Thymus (tissue), 11 donors: ENCODE measurements around the gene ALAS1. TPM values are rescaled to one million over a fixed set of nuclear protein-coding genes. Genes with fewer than 3 reads are reported as not detected.

Experiments
- DNase-seq, 9 donors: peaks; one replicate each; pipeline ENCODE4 v3.0.0-alpha.2; 2013; ENCODE audit warnings: low spot score in 9 of 9, low read depth in 6 of 9, missing footprints in 1 of 9
- H3K27ac ChIP-seq, 2 donors: one replicate each; pipeline ENCODE4 v1.5.1; 2013; ENCODE audit warnings: control low read depth in 1 of 2, low read depth in 1 of 2, low read length in 1 of 2, mild to moderate bottlenecking in 1 of 2, moderate library complexity in 1 of 2
- H3K27me3 ChIP-seq, 2 donors: one replicate each; pipeline ENCODE4 v1.5.1; 2013; ENCODE audit warnings: low read length in 1 of 2; ENCODE audit not compliant: control insufficient read depth in 2 of 2, insufficient read depth in 1 of 2
- H3K36me3 ChIP-seq, 2 donors: one replicate each; pipeline ENCODE4 v1.5.1; 2013; ENCODE audit warnings: low read length in 1 of 2, mild to moderate bottlenecking in 1 of 2, moderate library complexity in 1 of 2; ENCODE audit not compliant: control insufficient read depth in 2 of 2, insufficient read depth in 2 of 2
- H3K4me1 ChIP-seq, 2 donors: one replicate each; pipeline ENCODE4 v1.5.1; 2013; ENCODE audit warnings: low read length in 2 of 2; ENCODE audit not compliant: control insufficient read depth in 2 of 2, insufficient read depth in 2 of 2
- H3K4me3 ChIP-seq, 2 donors: one replicate each; pipeline ENCODE4 v1.5.1; 2013; ENCODE audit warnings: low read length in 2 of 2, control low read depth in 1 of 2, mild to moderate bottlenecking in 1 of 2
- H3K9me3 ChIP-seq, 2 donors: one replicate each; pipeline ENCODE4 v1.5.1; 2013; ENCODE audit warnings: low read length in 1 of 2, mild to moderate bottlenecking in 1 of 2; ENCODE audit not compliant: control insufficient read depth in 2 of 2, insufficient read depth in 1 of 2
- WGBS: extraction: QIAGEN DNeasy Blood & Tissue Kit; methylation state at CpG from one replicate; pipeline ENCODE4 v1.1.7; 2013; 5-methylcytosine and 5-hydroxymethylcytosine counted together
- polyA plus RNA-seq: library from polyadenylated mRNA; stranded (reverse); fragments of 200-250 nt; gene quantifications from one replicate; pipeline ENCODE4 v1.2.3, GENCODE V29; 2013
- total RNA-seq: library from RNA; stranded (reverse); fragments of 120-200 nt; gene quantifications from one replicate; pipeline ENCODE4 v1.2.4, GENCODE V29; 2013
- donor health status: healthy.

The ALAS1 gene
- total and polyA plus RNA-seq, 2 donors = 22.8 to 34.5 TPM

GRCh38 chr3:52211268-52211891 is 13.4 kb downstream of the ALAS1 start:
- no peak for DNase-seq
- Histone ChIP-seq H3K4me1 (peaks cover under 1 to 2% of the 10 kb centered on the region in 2 donors), H3K36me3 (peaks cover 84 to 88% of the 10 kb centered on the region in 2 donors), H3K27ac (no peak overlapping the region), H3K27me3 (no peaks in the 10 kb centered on the region), H3K9me3 (no peaks in the 10 kb centered on the region), H3K4me3 (no peak overlapping the region)
- 99% methylated on average over 18 of the region's 18 CpGs for WGBS

DNA sequence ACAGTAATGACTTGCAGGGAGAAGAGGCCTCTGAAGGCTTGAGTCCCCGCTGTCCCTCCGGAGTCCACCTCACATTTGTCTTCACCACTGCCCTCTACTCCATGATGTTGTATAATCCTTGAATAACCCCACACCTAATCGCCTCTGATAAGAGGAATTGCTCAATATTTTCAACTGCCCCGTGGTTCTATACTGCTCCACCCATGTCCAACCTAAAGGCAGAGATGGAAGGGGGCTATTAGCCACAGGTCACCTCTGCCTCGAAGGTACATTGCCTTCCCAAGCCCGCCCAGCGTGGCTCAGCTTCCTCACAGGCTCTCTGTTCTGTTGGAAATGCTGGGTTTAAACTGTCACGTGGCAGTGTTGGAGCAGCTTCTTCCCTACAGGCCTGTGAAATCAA is 15.0 kb downstream of the ALAS1 start:
- WGBS = 97% methylated on average over 8 of the region's 8 CpGs
- Histone ChIP-seq H3K4me3 (no peak overlapping the region), H3K9me3 (no peaks in the 10 kb centered on the region), H3K27me3 (no peaks in the 10 kb centered on the region), H3K27ac (no peak overlapping the region), H3K4me1 (peaks cover 15 to 18% of the 10 kb centered on the region in 2 donors), H3K36me3 (peaks cover 72 to 75% of the 10 kb centered on the region in 2 donors)
- DNase-seq = no peak

- no peak overlapping the region for H3K27ac ChIP-seq
- H3K4me1 ChIP-seq = peaks cover 22 to 27% of the 10 kb centered on the region in 2 donors
- peaks cover 63 to 67% of the 10 kb centered on the region in 2 donors for H3K36me3 ChIP-seq
- no peaks in the 10 kb centered on the region for H3K9me3 ChIP-seq
- no peak overlapping the region for H3K4me3 ChIP-seq
- no peaks in the 10 kb centered on the region for H3K27me3 ChIP-seq
- no peak for DNase-seq
These were observed 15.9 kb downstream of the ALAS1 start for GRCh38 chr3:52213901-52214300.

DNA sequence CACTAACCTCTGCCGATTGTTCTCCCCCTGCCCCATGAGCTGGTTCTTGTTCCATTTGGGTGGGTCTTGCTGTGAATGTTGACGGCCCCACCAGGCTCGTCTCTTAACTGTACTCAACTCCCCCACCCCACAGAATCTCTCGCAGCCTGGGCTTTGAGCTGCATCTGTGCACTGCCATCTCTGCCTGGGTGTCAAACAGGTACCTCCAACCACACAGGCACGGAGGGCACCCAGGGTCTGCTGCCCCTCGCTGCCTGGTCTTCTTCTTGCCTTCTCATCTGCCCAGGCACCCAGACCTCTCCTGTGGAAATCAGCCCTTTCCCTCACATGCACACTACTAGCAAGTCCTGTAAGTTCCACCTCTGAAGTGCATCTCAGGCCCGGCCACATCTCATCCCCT is 17.4 kb downstream of the ALAS1 start:
- peaks cover 54 to 58% of the 10 kb centered on the region in 2 donors for H3K36me3 ChIP-seq
- peaks cover 22 to 40% of the 10 kb centered on the region in 2 donors for H3K4me1 ChIP-seq
- 96% methylated on average over 7 of the region's 7 CpGs for WGBS
- H3K27ac ChIP-seq = no peak overlapping the region
- H3K9me3 ChIP-seq = no peaks in the 10 kb centered on the region
- no peaks in the 10 kb centered on the region for H3K27me3 ChIP-seq
- no peak for DNase-seq
- H3K4me3 ChIP-seq = no peak overlapping the region

DNA sequence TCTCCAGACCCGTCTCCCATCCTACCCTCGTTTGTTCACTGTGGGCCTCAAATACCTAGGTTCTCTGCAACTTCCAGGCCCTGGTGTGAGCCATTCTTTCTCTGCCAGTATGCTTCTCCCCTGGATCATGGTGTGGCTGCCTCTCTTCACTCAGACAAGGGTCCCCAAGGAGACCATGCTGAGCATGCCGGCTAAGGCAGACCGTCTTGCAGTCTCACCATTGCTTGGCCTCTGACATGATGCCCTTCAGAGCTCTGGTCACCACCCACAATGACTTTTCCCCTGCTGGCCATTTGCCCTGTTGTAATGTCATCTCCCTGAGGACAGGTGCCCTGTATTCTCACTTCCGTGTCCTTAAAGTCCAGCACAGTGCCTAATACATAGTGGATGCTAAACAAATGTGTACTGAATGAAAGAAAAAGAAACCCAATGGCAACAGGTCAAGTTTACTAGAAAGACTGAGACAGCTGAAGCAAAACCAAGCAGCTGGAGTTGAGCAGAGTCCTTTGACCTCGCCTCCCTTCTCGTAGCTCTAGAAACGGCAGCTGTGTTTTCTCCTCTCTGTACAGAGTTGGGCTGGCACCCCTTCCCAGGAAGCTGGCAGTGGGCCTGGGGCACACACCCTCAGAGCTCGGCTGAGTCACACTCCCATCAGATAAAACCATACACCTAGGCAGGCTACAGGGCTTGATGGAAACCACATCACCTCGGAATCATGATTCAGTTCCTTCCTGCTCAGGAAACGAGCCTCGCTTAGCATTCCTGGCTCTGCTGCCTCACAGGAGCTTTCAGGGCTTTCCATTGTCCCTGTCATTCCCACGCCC is 18.8 kb downstream of the ALAS1 start:
- peak in 1 of 9 donors; percentile 66 for DNase-seq
- peak overlapping the region; percentile 57 to 67 for H3K27ac ChIP-seq
- peaks cover 44 to 56% of the 10 kb centered on the region in 2 donors for H3K36me3 ChIP-seq
- WGBS = 39% methylated on average over 13 of the region's 13 CpGs
- peaks cover 30 to 55% of the 10 kb centered on the region in 2 donors for H3K4me1 ChIP-seq
- peaks cover 0 to 4% of the 10 kb centered on the region in 2 donors for H3K9me3 ChIP-seq
- H3K27me3 ChIP-seq = no peaks in the 10 kb centered on the region
- H3K4me3 ChIP-seq = no peak overlapping the region

DNA sequence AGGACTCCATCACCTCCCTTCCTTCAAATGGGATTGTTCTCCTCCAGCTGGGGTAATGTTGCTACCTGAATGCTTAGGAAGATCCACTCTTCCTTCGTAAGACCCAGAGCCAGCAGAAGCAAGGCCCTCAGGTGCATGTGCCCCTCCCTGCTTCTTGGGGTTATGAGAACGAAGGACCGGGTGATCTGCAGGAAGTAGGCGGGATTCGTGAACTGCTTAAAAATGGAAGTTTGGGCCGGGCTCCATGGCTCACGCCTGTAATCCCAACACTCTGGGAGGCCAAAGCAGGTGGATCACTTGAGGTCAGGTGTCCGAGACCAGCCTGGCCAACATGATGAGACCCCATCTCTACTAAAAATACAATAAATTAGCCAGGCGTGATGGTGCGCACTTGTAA is 19.4 kb downstream of the ALAS1 start:
- 43% methylated on average over 10 of the region's 10 CpGs for WGBS

DNA sequence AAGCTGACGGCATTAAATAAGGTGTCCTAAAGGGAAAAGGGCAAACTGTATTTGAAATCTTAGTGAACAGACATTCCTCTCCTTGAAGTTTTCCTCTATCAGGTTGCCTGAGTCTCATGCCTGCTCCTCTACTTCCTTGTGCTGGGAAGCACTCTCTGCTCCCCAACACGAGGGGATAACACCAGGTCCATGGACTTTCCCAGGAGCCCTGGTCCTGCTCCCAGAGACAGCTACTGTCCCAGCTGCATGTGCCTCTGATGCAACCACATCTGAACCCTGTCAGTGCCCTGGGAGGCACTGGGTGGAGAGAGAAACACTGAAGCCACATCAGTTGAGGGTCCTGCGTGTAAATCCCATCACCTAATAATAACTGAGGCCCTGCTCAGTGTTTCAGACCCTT is 20.1 kb downstream of the ALAS1 start:
- Histone ChIP-seq H3K9me3 (peaks cover 0 to 12% of the 10 kb centered on the region in 2 donors), H3K27me3 (no peaks in the 10 kb centered on the region), H3K4me1 (peaks cover 41 to 67% of the 10 kb centered on the region in 2 donors), H3K4me3 (no peak overlapping the region), H3K27ac (peak overlapping the region in 1 of 2 donors; percentile 46), H3K36me3 (peaks cover 38 to 54% of the 10 kb centered on the region in 2 donors)
- WGBS = 70% methylated on average over 3 of the region's 3 CpGs
- no peak for DNase-seq

More for the DNA sequence above, 19.4 kb downstream of the ALAS1 start:
- peaks cover 36 to 61% of the 10 kb centered on the region in 2 donors for H3K4me1 ChIP-seq
- peak overlapping the region; percentile 57 to 67 for H3K27ac ChIP-seq
- no peaks in the 10 kb centered on the region for H3K27me3 ChIP-seq
- peaks cover 40 to 54% of the 10 kb centered on the region in 2 donors for H3K36me3 ChIP-seq
- H3K9me3 ChIP-seq = peaks cover 0 to 10% of the 10 kb centered on the region in 2 donors
- no peak for DNase-seq
- H3K4me3 ChIP-seq = no peak overlapping the region

DNA sequence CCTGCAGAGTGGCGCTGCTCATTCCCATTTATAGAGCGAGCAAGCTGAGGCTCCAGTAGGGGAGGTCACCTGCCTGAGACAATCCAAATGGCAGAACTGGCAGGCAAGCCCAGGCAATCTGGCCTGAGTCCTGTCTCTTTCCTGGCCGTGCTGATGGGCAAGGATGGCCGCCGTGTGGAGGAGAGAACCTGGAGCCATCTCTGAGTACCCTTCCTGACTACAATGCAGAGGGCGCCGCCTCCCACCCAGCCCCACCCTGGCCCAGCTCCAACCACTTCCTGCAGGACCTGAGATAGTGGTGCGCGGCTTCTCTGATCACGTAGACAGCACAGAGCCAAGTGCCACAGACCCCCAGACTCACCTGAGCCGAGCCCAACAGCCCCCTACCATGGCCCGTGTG is 20.5 kb downstream of the ALAS1 start:
- peaks cover 44 to 72% of the 10 kb centered on the region in 2 donors for H3K4me1 ChIP-seq
- peaks cover 0 to 13% of the 10 kb centered on the region in 2 donors for H3K9me3 ChIP-seq
- no peak overlapping the region for H3K4me3 ChIP-seq
- peak in 1 of 9 donors; percentile 68 for DNase-seq
- H3K27me3 ChIP-seq = no peaks in the 10 kb centered on the region
- peaks cover 37 to 54% of the 10 kb centered on the region in 2 donors for H3K36me3 ChIP-seq
- H3K27ac ChIP-seq = peak overlapping the region in 1 of 2 donors; percentile 46
- 37% methylated on average over 12 of the region's 12 CpGs for WGBS
